ENCODE results near the gene CNOT6.
"Not testable (repeated sequence)": the region's sequence is repeated elsewhere in the genome, so short reads cannot be mapped to it uniquely, and the experiment has no call there.

Gene CNOT6

DNA sequence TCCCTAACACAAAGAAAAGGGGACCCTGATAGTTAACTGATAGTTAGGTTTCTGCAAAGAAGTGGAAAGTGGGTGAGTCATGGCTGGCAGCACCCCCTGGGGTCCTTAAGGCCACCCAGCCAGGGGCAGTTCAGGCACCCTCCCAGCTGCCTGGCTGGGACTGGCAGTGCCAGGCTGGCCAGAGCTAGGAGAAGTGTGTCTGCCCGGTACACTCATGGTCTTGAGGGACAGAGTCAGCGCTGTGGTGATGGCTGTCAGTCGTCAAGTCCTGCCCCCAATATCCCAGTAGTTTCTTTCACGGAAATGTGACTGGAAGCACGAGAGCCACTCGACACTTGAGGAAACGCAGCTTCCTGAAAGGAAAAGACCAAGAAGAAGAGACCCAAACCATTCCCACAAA, 22.3 kb upstream of the CNOT6 start:
- no peak for DNase-seq

DNA sequence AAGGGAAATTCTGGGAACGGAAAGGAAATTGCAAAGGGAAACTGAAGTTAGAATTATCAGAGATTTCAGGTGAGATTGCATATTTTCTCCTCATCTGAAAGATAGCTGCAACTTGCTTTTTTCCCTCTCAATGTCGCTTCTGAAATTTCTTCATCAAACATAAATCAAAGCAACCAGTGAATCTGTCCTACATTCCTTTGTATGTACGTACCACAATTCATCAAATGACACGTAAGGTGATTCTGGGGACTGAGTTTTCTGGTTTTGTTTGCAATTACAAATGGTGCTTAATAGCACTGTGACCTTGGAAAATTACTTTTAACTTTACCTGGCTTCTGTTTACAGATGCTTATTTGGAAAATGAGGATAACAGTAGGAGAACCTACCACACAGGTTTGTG, 21.9 kb upstream of the CNOT6 start:
- no peak for DNase-seq

DNA sequence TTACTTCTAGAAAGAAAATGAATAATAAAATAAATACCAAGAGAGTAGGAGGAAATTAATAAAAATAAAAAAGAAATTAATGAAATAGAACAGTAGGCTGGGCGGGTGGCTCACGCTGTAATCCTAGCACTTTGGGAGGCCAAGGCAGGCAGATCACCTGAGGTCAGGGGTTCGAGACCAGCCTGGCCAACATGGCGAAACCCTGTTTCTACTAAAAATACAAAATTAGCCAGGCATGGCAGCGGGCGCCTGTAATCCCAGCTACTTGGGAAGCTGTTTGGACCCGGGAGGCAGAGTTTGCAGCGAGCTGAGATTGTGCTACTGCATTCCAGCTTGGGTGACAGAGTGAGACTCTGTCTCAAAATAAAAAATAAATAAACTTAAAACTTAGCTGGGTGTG, 20.8 kb upstream of the CNOT6 start:
- not testable (repeated sequence) for DNase-seq

DNA sequence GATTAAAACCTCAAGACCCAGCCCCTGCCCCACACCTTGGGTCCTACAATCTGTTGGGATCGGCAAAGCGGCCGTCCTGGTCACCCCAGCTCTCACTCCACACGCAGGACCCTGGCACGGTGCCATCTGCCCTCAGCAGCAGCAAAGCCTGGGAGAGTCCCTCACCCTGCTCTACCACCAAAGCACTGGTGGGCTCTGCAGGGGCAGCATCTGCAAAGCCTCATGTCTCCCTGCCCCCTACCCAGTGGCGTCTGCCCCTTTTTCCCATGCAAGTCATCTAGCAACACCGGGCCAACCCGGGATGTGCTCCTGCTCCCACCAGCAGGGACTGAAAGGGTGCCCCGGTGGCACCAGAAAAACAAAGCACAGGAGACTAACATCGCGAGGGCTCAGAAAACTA, 19.6 kb upstream of the CNOT6 start:
- DNase-seq, result no peak

DNA sequence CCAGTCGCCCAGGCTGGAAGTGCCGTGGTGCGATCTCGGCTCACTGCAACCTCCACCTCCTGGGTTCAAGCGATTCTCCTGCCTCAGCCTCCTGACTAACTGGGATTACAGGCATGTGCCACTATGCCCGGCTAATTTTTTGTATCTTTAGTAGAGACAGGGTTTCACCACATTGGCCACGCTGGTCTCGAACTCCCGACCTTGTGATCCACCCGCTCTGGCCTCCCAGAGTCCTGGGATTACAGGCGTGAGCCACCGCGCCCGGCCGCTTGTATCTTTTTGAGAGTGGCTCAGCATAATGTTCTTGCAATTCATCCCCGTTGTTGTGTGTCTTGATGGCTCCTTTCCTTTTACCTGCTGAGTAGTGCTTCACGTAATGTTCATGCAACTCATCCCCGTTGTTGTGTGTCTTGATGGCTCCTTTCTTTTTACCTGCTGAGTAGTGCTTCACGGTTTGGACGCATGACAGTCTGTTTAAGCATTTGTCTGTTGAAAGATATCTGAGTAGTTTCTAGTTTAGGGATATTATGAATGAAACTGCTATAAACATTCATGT, 18.1 kb upstream of the CNOT6 start:
- DNase-seq, result not testable (repeated sequence)

DNA sequence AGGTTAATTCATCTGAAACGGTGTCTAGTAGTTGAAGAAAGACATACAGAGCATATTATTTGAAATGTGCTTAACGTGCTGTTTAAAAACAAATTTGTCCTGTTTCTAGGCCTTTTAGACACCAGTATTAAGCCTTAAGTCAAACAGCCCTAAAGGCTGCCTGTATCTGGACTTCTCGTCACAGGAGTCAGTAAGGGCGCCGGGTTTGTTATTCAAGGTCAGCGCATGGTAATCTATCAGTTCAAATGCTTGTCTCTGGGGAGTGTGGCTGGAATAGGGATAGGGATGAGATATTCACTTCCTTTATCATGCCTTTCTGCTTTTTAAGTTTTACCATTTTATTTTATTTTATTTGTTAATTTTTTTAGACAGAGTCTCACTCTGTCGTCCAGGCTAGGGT, 9.4 kb upstream of the CNOT6 start:
- no peak for DNase-seq

DNA sequence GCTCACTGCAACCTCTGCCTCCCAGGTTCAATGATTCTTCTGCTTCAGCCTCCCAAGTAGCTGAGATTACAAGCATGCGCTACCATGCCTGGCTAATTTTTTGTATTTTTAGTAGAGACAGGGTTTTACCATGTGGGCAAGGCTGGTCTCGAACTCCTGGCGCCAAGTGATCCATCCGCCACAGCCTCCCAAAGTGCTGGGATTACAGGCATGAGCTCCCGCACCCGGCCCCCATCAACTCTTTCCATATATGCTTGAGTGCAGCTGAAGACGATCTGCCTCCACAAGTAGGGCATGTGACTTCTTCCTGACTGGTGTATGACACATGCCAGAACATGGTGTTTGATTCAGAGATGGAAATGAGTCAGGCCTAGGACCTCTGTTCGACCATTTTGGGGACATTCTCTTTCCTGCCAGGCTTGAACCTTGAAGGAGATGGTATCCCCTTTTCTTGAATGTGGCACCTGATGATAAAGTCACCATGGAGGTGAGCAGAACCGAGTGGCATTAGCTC, 7.5 kb upstream of the CNOT6 start:
- DNase-seq, result no peak

DNA sequence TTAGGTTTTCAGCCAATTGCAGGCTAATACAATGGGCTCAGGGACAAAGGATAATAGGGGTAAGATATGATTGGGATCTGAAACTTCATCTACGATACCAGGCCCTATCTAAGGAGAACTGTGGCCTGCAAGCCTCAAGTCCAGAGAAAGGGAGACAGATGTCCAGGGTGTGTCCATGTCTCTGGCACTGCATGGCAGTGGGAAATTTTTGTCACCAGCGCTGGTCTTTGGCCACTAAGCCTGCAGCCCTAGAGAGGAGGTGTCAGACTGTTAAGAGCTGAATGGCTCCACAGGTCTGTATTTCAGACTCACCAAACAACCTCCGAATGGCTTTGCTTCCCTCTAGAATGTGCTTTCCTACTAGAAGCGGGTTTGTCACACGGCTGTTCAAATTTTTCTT, 6.6 kb upstream of the CNOT6 start:
- no peak for DNase-seq

DNA sequence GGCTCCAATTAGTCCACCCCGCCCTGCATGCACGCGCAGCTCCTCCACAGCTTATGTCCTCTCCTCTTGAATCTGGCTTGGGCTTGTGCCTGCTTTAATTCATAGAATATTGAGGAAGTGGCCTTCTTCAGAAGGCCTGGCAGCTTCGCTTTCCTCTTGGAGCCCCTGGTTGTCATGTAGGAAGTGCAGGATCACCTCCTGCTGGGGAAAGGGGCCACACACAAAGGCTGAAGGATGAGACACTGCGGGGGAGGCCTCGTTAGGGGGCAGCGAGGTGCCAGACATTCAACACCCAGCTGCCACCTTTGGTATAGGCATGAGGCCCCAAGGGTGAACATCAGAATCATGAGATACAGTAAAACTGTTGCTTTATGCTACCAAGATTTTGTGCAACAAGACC, 2.7 kb upstream of the CNOT6 start:
- DNase-seq, result no peak

DNA sequence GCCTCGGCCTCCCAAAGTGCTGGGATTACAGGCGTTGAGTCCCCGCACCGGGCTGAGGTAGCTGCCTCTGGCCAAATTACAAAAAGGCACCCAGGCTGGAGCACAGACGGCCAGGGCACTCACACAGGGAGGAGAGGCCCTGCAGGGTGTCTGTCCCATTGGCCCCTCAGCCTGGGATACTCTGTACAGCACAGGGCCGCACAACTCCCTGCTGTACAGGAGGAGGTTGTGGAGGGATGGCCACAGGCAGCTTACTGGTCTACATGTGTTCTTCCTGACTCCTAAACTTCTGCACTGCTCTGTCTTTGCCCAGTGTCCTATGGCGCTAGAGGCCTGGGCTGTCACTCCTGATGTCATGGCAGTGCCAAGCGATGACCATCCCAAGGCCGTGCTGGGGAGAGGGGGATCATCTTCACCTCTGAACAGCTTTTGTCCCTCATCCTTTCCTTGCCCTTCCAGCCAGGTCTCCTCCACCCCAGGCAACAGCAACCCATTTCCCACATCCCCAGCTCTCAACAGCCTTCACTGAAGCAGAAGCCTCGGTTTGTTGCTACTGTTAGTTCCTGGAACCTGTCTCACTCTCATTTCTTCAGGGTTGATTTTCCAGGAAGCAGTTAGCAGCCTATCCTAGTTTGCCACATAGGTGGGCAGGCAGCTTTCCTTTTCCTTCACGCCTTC, 1.8 kb upstream of the CNOT6 start:
- no peak for DNase-seq

DNA sequence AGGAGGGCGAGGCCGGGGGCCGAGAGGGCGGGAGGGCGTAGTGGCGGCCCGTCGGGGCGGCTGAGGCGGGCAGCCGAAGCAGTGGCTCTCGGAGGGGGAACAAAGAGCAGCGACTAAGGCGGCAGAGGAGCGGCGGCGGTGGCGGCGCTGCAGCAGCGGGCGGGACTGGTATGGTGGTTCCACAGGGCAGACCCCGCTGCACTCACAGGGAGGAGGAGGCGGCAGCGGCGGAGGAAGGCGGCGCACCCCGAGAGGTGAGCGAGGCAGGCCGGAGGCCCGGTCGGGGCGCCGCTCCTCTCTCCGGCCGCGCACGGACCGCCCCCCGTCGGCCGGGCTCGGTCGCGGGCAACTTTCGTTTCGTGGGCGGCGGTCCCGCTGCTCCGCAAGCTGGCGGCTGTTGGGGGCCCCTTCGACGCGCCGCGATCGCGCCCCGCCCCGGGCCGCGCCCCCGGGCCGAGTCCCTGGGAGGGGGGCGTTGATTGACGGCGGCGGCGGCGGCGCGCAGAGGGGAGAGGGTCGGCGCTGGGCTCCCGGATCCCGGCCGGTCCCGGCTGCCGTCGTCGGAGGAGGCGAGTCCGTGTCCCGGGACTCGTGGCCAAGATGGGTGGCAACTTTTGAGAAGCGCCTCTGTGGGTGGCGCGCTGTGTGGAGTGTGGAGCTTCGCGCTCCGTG, 467 bp downstream of the CNOT6 start:
- DNase-seq, result peak; percentile 56 to 67

DNA sequence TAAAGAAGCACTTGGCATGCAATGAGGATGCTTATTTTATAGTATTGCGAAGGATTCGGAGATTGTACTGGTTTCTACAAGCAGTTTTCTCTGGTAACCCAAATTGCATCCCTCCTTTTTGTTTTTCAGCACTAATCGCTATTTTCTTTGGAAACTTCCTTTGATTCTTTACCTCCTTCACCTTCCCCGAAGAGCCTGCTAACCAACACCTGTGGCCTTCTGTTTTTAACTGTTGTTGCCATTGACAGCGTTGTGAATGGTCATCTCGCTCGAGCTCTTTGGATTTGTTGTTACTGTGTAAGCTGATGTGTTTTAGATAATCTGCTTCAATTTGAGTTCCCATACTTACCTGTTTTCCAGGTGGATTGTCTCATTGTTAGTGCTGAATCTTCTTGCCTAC, 1.1 kb downstream of the CNOT6 start:
- DNase-seq, result no peak

DNA sequence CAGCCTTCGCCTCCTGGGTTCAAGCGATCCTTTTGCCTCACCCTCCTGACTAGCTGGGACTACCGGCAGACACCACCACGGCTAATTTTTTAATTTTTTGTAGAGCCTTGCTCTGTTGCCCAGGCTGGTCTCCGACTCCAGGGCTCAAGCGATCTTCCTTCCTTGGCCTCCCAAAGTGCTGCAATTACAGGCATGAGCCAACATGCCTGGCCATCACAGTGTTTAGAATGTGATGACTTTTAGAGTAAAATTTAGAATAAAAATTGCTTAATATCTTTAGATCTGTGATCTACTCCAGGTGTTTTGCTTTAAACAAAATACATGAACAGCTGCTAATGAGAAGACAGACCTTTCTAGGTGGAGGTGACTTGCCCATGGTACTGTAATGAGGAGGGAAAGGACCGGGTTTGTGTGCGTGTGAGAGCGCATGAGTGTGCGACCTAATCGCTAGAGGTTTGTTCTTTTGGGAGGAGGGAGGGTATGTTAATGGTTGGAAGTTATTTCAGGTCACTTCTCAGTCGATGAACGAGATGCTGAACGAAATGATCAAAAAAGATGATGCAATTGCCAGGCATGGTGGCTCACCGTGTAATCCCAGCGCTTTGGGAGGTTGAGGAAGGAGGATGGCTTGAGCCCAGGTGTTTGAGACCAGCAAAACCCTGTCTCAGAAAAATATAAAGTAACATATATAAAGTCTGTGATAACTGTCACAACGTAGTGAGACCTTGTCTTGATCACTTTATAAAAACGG, 2.0 kb downstream of the CNOT6 start:
- no peak for DNase-seq

DNA sequence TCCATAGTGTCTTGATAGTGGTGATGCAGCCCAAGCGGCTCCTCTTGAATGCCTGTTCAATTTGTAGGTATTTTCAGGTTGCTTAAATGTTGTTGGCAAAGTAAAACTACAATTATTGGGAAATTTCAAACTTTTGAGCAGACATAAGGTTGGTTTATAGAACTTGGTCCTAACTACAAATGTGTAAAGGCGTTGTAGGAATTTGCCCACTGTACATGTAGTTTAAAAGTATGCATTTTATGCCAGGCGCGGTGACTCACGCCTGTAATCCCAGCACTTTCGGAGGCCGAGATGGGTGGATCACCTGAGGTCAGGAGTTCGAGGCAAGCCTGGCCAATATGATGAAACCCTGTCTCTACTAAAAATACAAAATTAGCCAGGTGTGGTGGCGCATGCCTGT, 2.6 kb downstream of the CNOT6 start:
- DNase-seq, result not testable (repeated sequence)

DNA sequence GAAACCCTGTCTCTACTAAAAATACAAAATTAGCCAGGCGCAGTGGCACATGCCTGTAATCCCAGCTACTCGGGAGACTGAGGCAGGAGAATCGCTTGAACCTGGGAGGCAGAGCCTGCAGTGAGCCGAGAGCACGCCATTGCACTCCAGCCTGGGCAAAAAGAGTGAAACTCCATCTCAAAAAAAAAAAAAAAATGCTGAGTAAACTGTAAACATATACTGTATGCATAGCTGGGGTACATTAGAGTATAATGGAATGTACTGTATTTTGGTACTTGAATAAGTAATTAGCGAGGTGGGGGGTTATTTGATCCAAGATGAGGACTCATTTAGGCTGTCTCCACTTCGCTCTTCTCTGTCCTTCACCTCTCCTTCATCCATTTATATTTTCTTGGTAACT, 3.7 kb downstream of the CNOT6 start:
- not testable (repeated sequence) for DNase-seq

DNA sequence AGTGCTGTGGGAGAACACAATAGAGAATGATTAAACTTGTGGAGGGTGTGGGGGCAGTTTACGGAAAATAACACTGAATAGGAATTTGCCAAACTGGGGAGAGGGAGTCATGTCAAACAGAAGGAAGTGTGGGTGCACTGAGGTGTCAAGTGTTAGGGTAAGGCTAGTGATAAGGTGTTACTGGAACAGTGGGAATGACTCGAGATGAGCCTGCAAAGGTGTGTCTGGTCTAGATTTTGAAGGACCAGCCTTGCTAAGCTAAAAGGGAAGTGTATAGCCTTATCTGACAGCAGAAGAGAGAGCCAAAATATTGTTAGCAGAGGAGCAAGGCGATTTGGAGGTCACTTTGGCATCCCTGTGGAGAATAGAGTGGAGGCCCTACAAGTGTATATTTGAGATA, 4.2 kb downstream of the CNOT6 start:
- DNase-seq, result no peak

DNA sequence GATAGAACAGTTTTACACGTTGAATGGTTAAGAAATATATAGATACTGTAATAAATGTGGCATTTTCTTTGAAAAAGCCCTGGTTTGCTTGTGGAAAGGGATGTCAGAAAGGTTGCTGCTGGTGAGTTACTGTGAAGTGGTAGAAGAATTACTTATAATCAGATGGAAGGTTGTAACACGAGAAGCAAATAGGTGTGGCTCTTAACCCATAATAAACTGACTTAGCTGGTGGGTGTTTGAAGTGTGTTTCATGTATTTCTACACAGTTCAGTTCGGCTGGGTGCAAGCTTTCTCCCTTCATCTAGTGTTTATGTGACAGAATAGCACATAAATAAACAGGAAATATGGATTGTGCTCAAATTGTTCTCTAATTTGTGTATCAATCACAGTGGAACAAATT, 5.5 kb downstream of the CNOT6 start:
- no peak for DNase-seq

DNA sequence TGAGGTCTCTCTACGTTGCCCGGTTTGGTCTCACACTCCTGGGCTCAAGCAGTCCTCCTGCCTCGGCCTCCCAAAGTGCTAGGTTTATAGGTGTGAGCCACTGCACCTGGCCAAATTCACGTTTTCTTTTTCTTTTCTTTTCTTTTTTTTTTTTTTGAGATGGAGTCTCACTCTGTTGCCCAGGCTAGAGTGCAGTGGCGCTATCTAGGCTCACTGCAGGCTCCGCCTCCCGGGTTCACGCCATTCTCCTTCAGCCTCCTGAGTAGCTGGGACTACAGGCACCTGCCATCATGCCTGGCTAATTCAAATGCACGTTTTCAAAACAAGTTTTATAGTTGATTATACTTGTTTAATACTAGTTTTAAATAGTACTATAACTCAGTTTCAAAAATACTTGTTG, 6.1 kb downstream of the CNOT6 start:
- DNase-seq, result not testable (repeated sequence)

DNA sequence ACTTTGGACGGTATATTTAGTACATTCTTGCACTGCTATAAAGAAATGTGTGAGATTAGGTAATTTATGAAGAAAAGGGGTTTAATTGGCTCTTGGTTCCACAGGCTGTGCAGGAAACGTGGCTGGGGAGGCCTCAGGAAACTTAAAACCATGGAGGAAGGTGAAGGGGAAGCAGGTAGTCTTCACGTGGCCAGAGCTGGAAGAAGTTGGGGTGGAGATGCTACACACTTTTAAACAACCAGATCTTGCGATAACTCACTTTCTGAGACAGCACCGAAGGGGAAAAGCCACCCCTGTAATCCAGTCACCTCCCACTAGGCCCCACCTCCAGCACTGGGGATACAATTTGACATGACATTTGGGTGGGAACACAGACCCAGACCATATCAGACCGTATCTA, 13.5 kb downstream of the CNOT6 start:
- DNase-seq, result no peak

DNA sequence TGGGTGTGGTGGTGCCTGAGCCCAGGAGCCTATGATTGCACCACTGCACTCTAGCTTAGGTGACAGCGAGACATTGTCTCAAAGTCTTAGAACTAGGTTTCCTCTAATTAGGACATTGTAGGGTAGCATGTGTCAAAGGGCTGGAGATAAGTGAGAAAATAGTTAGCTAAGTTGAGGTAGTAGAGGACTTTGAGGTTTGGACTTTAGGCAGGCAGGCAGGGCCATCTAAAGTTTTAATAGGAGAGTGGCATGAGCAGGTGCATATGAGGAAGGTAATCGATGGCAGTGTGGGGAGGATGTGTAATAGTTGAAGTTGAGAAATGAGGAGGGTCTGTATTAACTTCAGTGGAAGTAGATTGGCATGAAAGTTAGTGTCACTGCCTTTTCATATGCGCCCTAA, 21.1 kb downstream of the CNOT6 start:
- DNase-seq, result no peak

DNA sequence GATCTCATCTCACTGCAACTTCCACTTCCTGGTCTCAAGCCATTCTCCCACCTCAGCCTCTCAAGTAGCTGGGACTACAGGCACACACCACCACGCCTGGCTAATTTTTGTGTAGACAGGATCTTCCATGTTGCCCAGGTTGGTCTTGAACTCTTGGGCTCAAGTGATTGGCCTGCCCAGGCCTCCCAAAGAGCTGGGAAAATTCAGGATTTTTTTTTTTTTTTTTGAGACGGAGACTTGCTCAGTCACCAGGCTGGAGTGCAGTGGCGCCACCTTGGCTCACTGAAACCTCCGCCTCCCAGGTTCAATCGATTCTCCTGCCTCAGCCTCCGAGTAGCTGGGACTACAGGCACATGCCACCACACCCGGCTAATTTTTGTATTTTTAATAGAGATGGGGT, 21.8 kb downstream of the CNOT6 start:
- not testable (repeated sequence) for DNase-seq

DNA sequence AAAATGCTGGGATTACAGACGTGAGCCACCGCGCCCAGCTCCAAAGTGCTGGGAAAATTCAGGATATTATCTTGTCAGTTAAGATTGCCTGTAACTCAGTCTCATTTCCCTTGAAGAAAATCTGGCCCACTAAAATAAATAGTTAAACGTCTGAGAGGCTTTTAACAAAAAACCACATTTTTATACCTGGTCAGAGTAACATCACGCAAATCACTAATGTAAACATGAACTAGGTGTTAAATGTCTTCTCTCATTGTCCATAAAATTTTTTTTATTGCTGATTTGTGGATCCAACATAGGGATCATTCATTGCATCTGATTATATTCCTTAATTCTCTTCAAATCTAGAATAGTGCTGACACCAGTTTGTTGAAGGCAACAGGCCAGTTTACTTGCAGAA, 22.3 kb downstream of the CNOT6 start:
- no peak for DNase-seq

DNA sequence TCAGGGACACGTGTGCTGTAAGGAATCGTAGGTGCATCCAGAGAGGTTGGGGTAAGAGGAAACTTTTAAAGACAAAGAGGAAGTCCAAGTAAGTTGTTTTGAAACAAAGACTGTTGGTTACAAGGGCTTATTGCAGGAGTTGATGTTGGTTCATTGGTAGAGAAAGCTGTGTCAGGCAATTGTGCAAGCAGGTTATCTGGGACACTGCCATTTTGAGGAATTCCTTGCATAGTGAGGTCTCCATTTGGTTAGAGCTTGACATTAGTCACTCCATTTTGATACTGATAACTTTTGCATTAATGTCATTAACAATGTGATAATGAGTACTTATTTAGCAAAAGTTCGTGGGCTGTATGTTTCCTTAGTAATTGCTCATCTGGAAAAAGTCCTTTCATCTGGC, 24.9 kb downstream of the CNOT6 start:
- DNase-seq, result no peak

DNA sequence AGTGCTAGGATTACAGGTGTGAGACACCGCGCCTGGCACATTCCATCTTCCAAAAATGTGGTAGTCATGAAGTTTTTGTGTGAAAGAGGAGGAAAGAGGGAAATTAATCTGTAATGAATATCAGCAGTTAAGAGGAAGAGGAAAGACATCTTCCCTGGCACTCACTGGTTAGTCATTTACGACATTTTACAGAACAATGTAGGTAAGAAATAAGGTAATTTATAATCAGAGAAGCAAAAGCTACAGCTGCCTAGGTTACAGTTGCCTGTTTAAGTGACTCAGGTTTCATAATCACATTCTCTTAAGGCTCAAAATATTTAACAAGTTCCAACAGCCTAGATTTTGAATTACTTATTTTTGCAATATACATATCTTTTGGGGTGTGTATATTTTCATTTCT, 26.9 kb downstream of the CNOT6 start:
- no peak for DNase-seq
